ENCODE data around the gene MZF1. TPM values are rescaled to one million over a fixed set of nuclear protein-coding genes. Genes with fewer than 3 reads are reported as not detected.
A peak's percentile ranks its signal among the peaks of the same experiment; 100 is the strongest.
"Not testable (repeated sequence)": the region's sequence is repeated elsewhere in the genome, so short reads cannot be mapped to it uniquely, and the experiment has no call there.

MZF1 gene
- total RNA-seq, 1 donor from 2014 or later = 23.1 TPM

- DNase-seq (ENCODE audit: extremely low read depth, low read depth, low spot score) = peak; percentile 88
Observed at GRCh38 chr19:58543826-58544590, 29.1 kb downstream of the MZF1 start, which contains the start of gene TRIM28. TRIM28 (plus strand) TSS chr19:58544064; CDS start chr19:58544758, 694 bp downstream.

GRCh38 chr19:58542641-58543372, 30.3 kb downstream of the MZF1 start:
- DNase-seq (ENCODE audit: extremely low read depth, low read depth, low spot score) = not testable (repeated sequence)

- DNase-seq (ENCODE audit: extremely low read depth, low read depth, low spot score) = not testable (repeated sequence)
Observed at GRCh38 chr19:58539169-58539559, 34.0 kb downstream of the MZF1 start.

GRCh38 chr19:58538257-58539168, 34.6 kb downstream of the MZF1 start:
- no peak for DNase-seq (ENCODE audit: extremely low read depth, low read depth, low spot score)

GRCh38 chr19:58536852-58537798, 36.0 kb downstream of the MZF1 start:
- DNase-seq (ENCODE audit: extremely low read depth, low read depth, low spot score) = no peak

GRCh38 chr19:58535857-58536256, 37.3 kb downstream of the MZF1 start:
- DNase-seq (ENCODE audit: extremely low read depth, low read depth, low spot score) = no peak

GRCh38 chr19:58531034-58531840, 41.9 kb downstream of the MZF1 start:
- no peak for DNase-seq (ENCODE audit: extremely low read depth, low read depth, low spot score)

- DNase-seq (ENCODE audit: extremely low read depth, low read depth, low spot score) = no peak
Observed at GRCh38 chr19:58529405-58529804, 43.7 kb downstream of the MZF1 start.

GRCh38 chr19:58522709-58523108, 50.4 kb downstream of the MZF1 start:
- DNase-seq (ENCODE audit: extremely low read depth, low read depth, low spot score) = no peak

GRCh38 chr19:58521651-58522050, 51.5 kb downstream of the MZF1 start:
- DNase-seq (ENCODE audit: extremely low read depth, low read depth, low spot score) = no peak

- no peak for DNase-seq (ENCODE audit: extremely low read depth, low read depth, low spot score)
Observed at GRCh38 chr19:58520257-58520599, 52.9 kb downstream of the MZF1 start.

- DNase-seq (ENCODE audit: extremely low read depth, low read depth, low spot score) = peak; percentile 70
Observed at GRCh38 chr19:58519355-58520256, 53.5 kb downstream of the MZF1 start, which contains the start of gene ZBTB45. ZBTB45 (minus strand) TSS chr19:58519810; CDS start chr19:58517673, 2,137 bp downstream.

GRCh38 chr19:58519087-58519354, 54.1 kb downstream of the MZF1 start:
- DNase-seq (ENCODE audit: extremely low read depth, low read depth, low spot score) = no peak

GRCh38 chr19:58518256-58519086, 54.7 kb downstream of the MZF1 start:
- no peak for DNase-seq (ENCODE audit: extremely low read depth, low read depth, low spot score)

GRCh38 chr19:58516964-58517833, 55.9 kb downstream of the MZF1 start:
- no peak for DNase-seq (ENCODE audit: extremely low read depth, low read depth, low spot score)

GRCh38 chr19:58516246-58516836, 56.8 kb downstream of the MZF1 start:
- DNase-seq (ENCODE audit: extremely low read depth, low read depth, low spot score) = no peak
